Adipocyte (in vitro differentiated cells): ENCODE results near the gene TPP1.

Experiments
- DNase-seq: peaks from one replicate; pipeline ENCODE4 v3.0.0-alpha.2; 2015; ENCODE audit warnings: low read depth
- H3K27me3 ChIP-seq: replicated peaks from 2 replicates; pipeline ENCODE4 v1.7.0; 2013; ENCODE audit warnings: mild to moderate bottlenecking, low read length, moderate library complexity; ENCODE audit not compliant: control insufficient read depth, insufficient read depth
- H3K36me3 ChIP-seq: 2 replicates; pipeline ENCODE4 v1.7.0; 2013; ENCODE audit warnings: low read length, mild to moderate bottlenecking, moderate library complexity; ENCODE audit not compliant: control insufficient read depth, insufficient read depth, severe bottlenecking
- H3K4me1 ChIP-seq: 2 replicates; pipeline ENCODE4 v1.7.0; 2013; ENCODE audit warnings: mild to moderate bottlenecking, low read length, moderate library complexity; ENCODE audit not compliant: control insufficient read depth, insufficient read depth
- H3K4me3 ChIP-seq: 2 replicates; pipeline ENCODE4 v1.7.0; 2013; ENCODE audit warnings: mild to moderate bottlenecking, low read length, moderate library complexity
- H3K9ac ChIP-seq: 2 replicates; pipeline ENCODE4 v1.7.0; 2013; ENCODE audit warnings: mild to moderate bottlenecking, low read length, moderate library complexity
- H3K9me3 ChIP-seq: 2 replicates; pipeline ENCODE4 v1.7.0; 2013; ENCODE audit warnings: mild to moderate bottlenecking, low read length, moderate library complexity; ENCODE audit not compliant: control insufficient read depth

Gene TPP1

GRCh38 chr11:6615882-6616585 is 3.2 kb downstream of the TPP1 start:
- Histone ChIP-seq H3K4me1 (peaks cover 28% of the 10 kb centered on the region), H3K4me3 (no peak overlapping the region), H3K9me3 (no peaks in the 10 kb centered on the region), H3K9ac (no peak overlapping the region), H3K36me3 (peaks cover 20% of the 10 kb centered on the region), H3K27me3 (no peaks in the 10 kb centered on the region)
- DNase-seq: no peak

- H3K36me3 ChIP-seq: peaks cover 30% of the 10 kb centered on the region
- H3K27me3 ChIP-seq: no peaks in the 10 kb centered on the region
- no peak overlapping the region for H3K9ac ChIP-seq
- H3K4me1 ChIP-seq: peaks cover 35% of the 10 kb centered on the region
- H3K9me3 ChIP-seq: no peaks in the 10 kb centered on the region
- H3K4me3 ChIP-seq: no peak overlapping the region
- no peak for DNase-seq
These were observed 4.2 kb downstream of the TPP1 start for GRCh38 chr11:6615046-6615445.

GRCh38 chr11:6614446-6614845 is 4.8 kb downstream of the TPP1 start:
- H3K4me3 ChIP-seq: no peak overlapping the region
- peaks cover 35% of the 10 kb centered on the region for H3K4me1 ChIP-seq
- H3K27me3 ChIP-seq: no peaks in the 10 kb centered on the region
- no peak for DNase-seq
- H3K36me3 ChIP-seq: peaks cover 36% of the 10 kb centered on the region
- H3K9ac ChIP-seq: no peak overlapping the region
- H3K9me3 ChIP-seq: no peaks in the 10 kb centered on the region

GRCh38 chr11:6613496-6613895 is 5.7 kb downstream of the TPP1 start:
- no peak overlapping the region for H3K9ac ChIP-seq
- no peak overlapping the region for H3K4me3 ChIP-seq
- peaks cover 45% of the 10 kb centered on the region for H3K36me3 ChIP-seq
- no peak for DNase-seq
- H3K4me1 ChIP-seq: peaks cover 38% of the 10 kb centered on the region
- no peaks in the 10 kb centered on the region for H3K9me3 ChIP-seq
- no peaks in the 10 kb centered on the region for H3K27me3 ChIP-seq

- H3K9ac ChIP-seq: peak within 1 kb of the TSS; percentile 97
- DNase-seq: peak; percentile 99
- H3K27me3 ChIP-seq: no peaks in the 10 kb centered on the region
- peaks cover 56% of the 10 kb centered on the region for H3K36me3 ChIP-seq
- peak within 1 kb of the TSS; percentile 88 for H3K4me3 ChIP-seq
- H3K9me3 ChIP-seq: no peaks in the 10 kb centered on the region
- H3K4me1 ChIP-seq: peaks cover 35% of the 10 kb centered on the region
These were observed 6.8 kb downstream of the TPP1 start, which contains the start of gene TAF10 for GRCh38 chr11:6612213-6613041. Gene TAF10 (minus strand): TSS chr11:6612216. CDS start chr11:6612189, 27 bp downstream.

GRCh38 chr11:6611963-6612212 is 7.3 kb downstream of the TPP1 start:
- H3K9me3 ChIP-seq: no peaks in the 10 kb centered on the region
- H3K9ac ChIP-seq: peak overlapping the region; percentile 97
- peak overlapping the region; percentile 88 for H3K4me3 ChIP-seq
- no peak for DNase-seq
- no peaks in the 10 kb centered on the region for H3K27me3 ChIP-seq
- peaks cover 57% of the 10 kb centered on the region for H3K36me3 ChIP-seq
- peaks cover 37% of the 10 kb centered on the region for H3K4me1 ChIP-seq

GRCh38 chr11:6611092-6611962 is 7.9 kb downstream of the TPP1 start:
- H3K27me3 ChIP-seq: no peaks in the 10 kb centered on the region
- H3K9me3 ChIP-seq: no peaks in the 10 kb centered on the region
- H3K4me1 ChIP-seq: peaks cover 42% of the 10 kb centered on the region
- H3K4me3 ChIP-seq: peak overlapping the region; percentile 88
- H3K9ac ChIP-seq: peak overlapping the region; percentile 97
- H3K36me3 ChIP-seq: peaks cover 57% of the 10 kb centered on the region
- peak; percentile 53 for DNase-seq

- H3K36me3 ChIP-seq: peaks cover 49% of the 10 kb centered on the region
- H3K27me3 ChIP-seq: no peaks in the 10 kb centered on the region
- peaks cover 47% of the 10 kb centered on the region for H3K4me1 ChIP-seq
- H3K9ac ChIP-seq: peak overlapping the region; percentile 97
- no peaks in the 10 kb centered on the region for H3K9me3 ChIP-seq
- no peak for DNase-seq
- peak overlapping the region; percentile 88 for H3K4me3 ChIP-seq
These were observed 8.6 kb downstream of the TPP1 start for GRCh38 chr11:6610591-6610990.

GRCh38 chr11:6609502-6610015 is 9.7 kb downstream of the TPP1 start:
- peaks cover 39% of the 10 kb centered on the region for H3K36me3 ChIP-seq
- H3K4me3 ChIP-seq: no peak overlapping the region
- peaks cover 58% of the 10 kb centered on the region for H3K4me1 ChIP-seq
- H3K27me3 ChIP-seq: no peaks in the 10 kb centered on the region
- H3K9ac ChIP-seq: peak overlapping the region; percentile 81
- no peaks in the 10 kb centered on the region for H3K9me3 ChIP-seq
- DNase-seq: no peak

GRCh38 chr11:6608726-6609501 is 10.3 kb downstream of the TPP1 start:
- H3K9ac ChIP-seq: peak overlapping the region; percentile 81
- no peaks in the 10 kb centered on the region for H3K27me3 ChIP-seq
- H3K9me3 ChIP-seq: no peaks in the 10 kb centered on the region
- H3K4me3 ChIP-seq: no peak overlapping the region
- DNase-seq: no peak
- H3K4me1 ChIP-seq: peaks cover 58% of the 10 kb centered on the region
- H3K36me3 ChIP-seq: peaks cover 39% of the 10 kb centered on the region
